Measurements from ENCODE around the gene IQSEC3. TPM values are rescaled to one million over a fixed set of nuclear protein-coding genes. Genes with fewer than 3 reads are reported as not detected.

Gene IQSEC3
- total RNA-seq, 1 experiment from 2014 or later: 1.7 TPM

- Mint-ChIP-seq H3K9me3 (no peaks in the 10 kb centered on the region), H3K4me1 (peaks cover 12% of the 10 kb centered on the region), H3K4me3 (no peak overlapping the region), H3K27ac (no peak overlapping the region), H3K36me3 (no peaks in the 10 kb centered on the region), H3K27me3 (ENCODE audit: low read depth) (no peaks in the 10 kb centered on the region; the same call in 1 of the 2 replicates)
- TF ChIP-seq ZNF416 (CRISPR knock-in tag; IDR thresholded peaks at IDR 0.05) (no peak), IRF2 (CRISPR knock-in tag; IDR thresholded peaks at IDR 0.05; ENCODE audit: borderline replicate concordance, low read depth) (no peak), CBFB (CRISPR knock-in tag; IDR thresholded peaks at IDR 0.05; ENCODE audit: low read depth) (no peak), ZBTB43 (CRISPR knock-in tag; IDR thresholded peaks at IDR 0.05) (no peak), MXD4 (CRISPR knock-in tag; IDR thresholded peaks at IDR 0.05; ENCODE audit: borderline replicate concordance) (no peak), ZNF317 (CRISPR knock-in tag; IDR thresholded peaks at IDR 0.05; ENCODE audit: borderline replicate concordance, low read depth) (no peak), E2F4 (CRISPR knock-in tag; IDR thresholded peaks at IDR 0.05; ENCODE audit: borderline replicate concordance, low read depth) (no peak), KAT7 (CRISPR knock-in tag; IDR thresholded peaks at IDR 0.05; ENCODE audit: borderline replicate concordance) (no peak), ETV6 (CRISPR knock-in tag; IDR thresholded peaks at IDR 0.05) (no peak), ZNF121 (CRISPR knock-in tag; IDR thresholded peaks at IDR 0.05) (no peak), ATF6 (CRISPR knock-in tag; IDR thresholded peaks at IDR 0.05) (no peak), GABPB1 (CRISPR knock-in tag; IDR thresholded peaks at IDR 0.05) (no peak), ZNF281 (CRISPR knock-in tag; IDR thresholded peaks at IDR 0.05) (no peak), SMAD4 (CRISPR knock-in tag; IDR thresholded peaks at IDR 0.05) (no peak)
- no peak for ATAC-seq
- ChIA-PET CTCF (interaction anchor here (1.2 kb wide), 1 partner anchor 12 kb away, joined by 4 read pairs; no protein-coding TSS in a partner anchor), POLR2A (no interaction called here)
- DNase-seq (ENCODE audit: low spot score): no peak
These were observed 90.4 kb downstream of the IQSEC3 start for GRCh38 chr12:156945-157344.

- Mint-ChIP-seq H3K4me1 (peaks cover 8% of the 10 kb centered on the region), H3K27me3 (ENCODE audit: low read depth) (no peaks in the 10 kb centered on the region; the same call in 1 of the 2 replicates), H3K27ac (no peak overlapping the region), H3K36me3 (no peaks in the 10 kb centered on the region), H3K9me3 (no peaks in the 10 kb centered on the region), H3K4me3 (no peak overlapping the region)
- ChIA-PET CTCF (interaction anchor here (0.7 to 1.2 kb wide), 3 partner anchors 13 to 74 kb away, joined by 3 to 4 read pairs (median 3); no protein-coding TSS in a partner anchor), POLR2A (no interaction called here)
- DNase-seq (ENCODE audit: low spot score): no peak
- no peak for ATAC-seq
- no peak for TF ChIP-seq ARID4B (CRISPR knock-in tag; IDR thresholded peaks at IDR 0.05; ENCODE audit: borderline replicate concordance)
- TF ChIP-seq PRDM15 (CRISPR knock-in tag; IDR thresholded peaks at IDR 0.05): no peak
- no peak for TF ChIP-seq ATF1 (CRISPR knock-in tag; IDR thresholded peaks at IDR 0.05)
- no peak for TF ChIP-seq FOXP4 (CRISPR knock-in tag; IDR thresholded peaks at IDR 0.05)
These were observed 91.1 kb downstream of the IQSEC3 start for GRCh38 chr12:157644-158043.
